HepG2 (cell line): ENCODE results near the gene GATA5. TPM values are rescaled to one million over a fixed set of nuclear protein-coding genes. Genes with fewer than 3 reads are reported as not detected.
A peak's percentile ranks its signal among the peaks of the same experiment; 100 is the strongest.

Experiments
- ELF1 ChIP-seq: sonication (generic); formaldehyde crosslinking; IDR thresholded peaks from 2 replicates; pipeline ENCODE4 v1.4.0; 2020; ENCODE audit warnings: missing genetic modification reagents
- IKZF4 ChIP-seq: sonication (generic); formaldehyde crosslinking; IDR thresholded peaks from 2 replicates; pipeline ENCODE4 v1.5.1; 2020; ENCODE audit warnings: borderline replicate concordance, mild to moderate bottlenecking, low read depth, missing genetic modification reagents; ENCODE audit errors: not compliant biosample characterization
- ZNF24 ChIP-seq: fragments of 450-650 bp; IDR thresholded peaks from 2 replicates; pipeline ENCODE4 v1.6.1; 2017; ENCODE audit warnings: antibody characterized with exemption, mild to moderate bottlenecking
- ZNF792 ChIP-seq: IDR thresholded peaks from 2 replicates; pipeline ENCODE4 v1.6.1; 2016
- polyA plus RNA-seq, 8 experiments: library from polyadenylated mRNA; depleted of rRNA in 3 of 8; stranded (reverse) in 7 of 8; unstranded in 1 of 8; fragments of >200 nt; fragmentation: Illumina TruSeq in 4 of 8; extraction: Trizol in 4 of 8; gene quantifications; 2 replicates each; pipeline versions ENCODE4 v1.2.1 to v1.2.3, GENCODE V29; 2011 to 2016; ENCODE audit warnings: low read depth in 4 of 8, missing spikeins in 1 of 8, mixed read lengths in 1 of 8; ENCODE audit not compliant: insufficient read depth in 1 of 8
- total RNA-seq, 5 experiments: library from RNA; depleted of rRNA; stranded (reverse); fragments of >200 nt; fragmentation: Illumina TruSeq; extraction: Trizol; gene quantifications; 2 replicates each; pipeline ENCODE4 v1.2.3, GENCODE V29; 2016; ENCODE audit warnings: low read depth in 1 of 5
- TF ChIP-seq, protein P1 (sequence below): IDR thresholded peaks from 2 replicates; pipeline ENCODE4 v1.4.0; 2020; ENCODE audit warnings: mild to moderate bottlenecking, missing genetic modification reagents
- TF ChIP-seq, protein P2 (sequence below): sonication (generic); formaldehyde crosslinking; IDR thresholded peaks from 2 replicates; pipeline ENCODE4 v1.4.0; 2020; ENCODE audit warnings: missing genetic modification reagents
- TF ChIP-seq, protein P3 (sequence below): sonication (generic); formaldehyde crosslinking; IDR thresholded peaks from 2 replicates; pipeline ENCODE4 v1.4.0; 2020; ENCODE audit warnings: missing genetic modification reagents
- TF ChIP-seq, protein P4 (sequence below): sonication (generic); formaldehyde crosslinking; IDR thresholded peaks from 2 replicates; pipeline ENCODE4 v1.4.0; 2020; ENCODE audit warnings: mild to moderate bottlenecking, missing genetic modification reagents
- TF ChIP-seq, protein P5 (sequence below): sonication (generic); IDR thresholded peaks from 2 replicates; pipeline ENCODE4 v1.6.1; 2016; ENCODE audit warnings: low read depth, borderline replicate concordance

The GATA5 gene
- total and polyA plus RNA-seq, 2 of the 13 experiments (the other 11 are each of a cell fraction or from before 2014, with no cell fraction given) = 0.12 to 0.20 TPM

DNA sequence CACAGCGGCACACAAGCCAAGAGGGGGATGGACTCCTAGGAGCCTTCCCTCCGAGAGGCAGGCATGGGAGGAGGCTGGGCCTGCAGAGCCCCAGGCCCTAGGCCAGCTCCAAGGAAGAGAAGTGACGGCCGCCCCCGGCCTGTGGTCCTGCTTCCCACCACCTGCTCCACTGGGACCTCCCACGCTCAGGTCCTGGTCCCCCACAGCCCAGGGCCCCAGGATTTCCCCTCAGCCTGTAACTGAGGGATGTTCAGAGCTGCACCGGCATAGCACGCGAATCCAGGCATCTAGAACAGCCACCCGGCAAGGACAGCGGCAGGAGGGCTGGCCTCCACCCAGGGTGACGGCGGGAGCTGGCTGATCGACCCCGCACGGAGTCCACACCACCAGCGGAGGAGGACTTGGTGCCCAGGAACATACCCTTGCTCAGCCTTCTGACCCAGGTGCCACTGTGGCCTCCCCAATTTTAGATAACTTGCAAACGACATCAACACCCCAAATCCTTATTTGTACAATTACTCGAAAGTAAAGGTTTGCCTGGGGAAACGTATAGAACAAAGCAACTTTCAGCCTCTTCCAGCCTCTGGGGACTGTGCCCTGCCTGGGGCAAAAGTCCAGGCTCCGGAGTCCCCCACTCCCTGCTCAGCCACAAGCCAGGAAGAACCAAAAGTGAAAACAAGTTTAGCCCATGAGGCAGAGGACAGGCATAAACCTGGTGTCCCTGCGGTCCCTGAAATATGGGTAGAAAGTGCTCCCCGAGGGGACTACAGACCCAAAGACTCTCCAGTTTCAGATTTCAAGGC, 3.5 kb downstream of the GATA5 start (continued):
- TF ChIP-seq, protein P1, sequence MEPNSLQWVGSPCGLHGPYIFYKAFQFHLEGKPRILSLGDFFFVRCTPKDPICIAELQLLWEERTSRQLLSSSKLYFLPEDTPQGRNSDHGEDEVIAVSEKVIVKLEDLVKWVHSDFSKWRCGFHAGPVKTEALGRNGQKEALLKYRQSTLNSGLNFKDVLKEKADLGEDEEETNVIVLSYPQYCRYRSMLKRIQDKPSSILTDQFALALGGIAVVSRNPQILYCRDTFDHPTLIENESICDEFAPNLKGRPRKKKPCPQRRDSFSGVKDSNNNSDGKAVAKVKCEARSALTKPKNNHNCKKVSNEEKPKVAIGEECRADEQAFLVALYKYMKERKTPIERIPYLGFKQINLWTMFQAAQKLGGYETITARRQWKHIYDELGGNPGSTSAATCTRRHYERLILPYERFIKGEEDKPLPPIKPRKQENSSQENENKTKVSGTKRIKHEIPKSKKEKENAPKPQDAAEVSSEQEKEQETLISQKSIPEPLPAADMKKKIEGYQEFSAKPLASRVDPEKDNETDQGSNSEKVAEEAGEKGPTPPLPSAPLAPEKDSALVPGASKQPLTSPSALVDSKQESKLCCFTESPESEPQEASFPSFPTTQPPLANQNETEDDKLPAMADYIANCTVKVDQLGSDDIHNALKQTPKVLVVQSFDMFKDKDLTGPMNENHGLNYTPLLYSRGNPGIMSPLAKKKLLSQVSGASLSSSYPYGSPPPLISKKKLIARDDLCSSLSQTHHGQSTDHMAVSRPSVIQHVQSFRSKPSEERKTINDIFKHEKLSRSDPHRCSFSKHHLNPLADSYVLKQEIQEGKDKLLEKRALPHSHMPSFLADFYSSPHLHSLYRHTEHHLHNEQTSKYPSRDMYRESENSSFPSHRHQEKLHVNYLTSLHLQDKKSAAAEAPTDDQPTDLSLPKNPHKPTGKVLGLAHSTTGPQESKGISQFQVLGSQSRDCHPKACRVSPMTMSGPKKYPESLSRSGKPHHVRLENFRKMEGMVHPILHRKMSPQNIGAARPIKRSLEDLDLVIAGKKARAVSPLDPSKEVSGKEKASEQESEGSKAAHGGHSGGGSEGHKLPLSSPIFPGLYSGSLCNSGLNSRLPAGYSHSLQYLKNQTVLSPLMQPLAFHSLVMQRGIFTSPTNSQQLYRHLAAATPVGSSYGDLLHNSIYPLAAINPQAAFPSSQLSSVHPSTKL = no peak
- TF ChIP-seq ELF1 (CRISPR knock-in tag) (no peak; the same call in 1 of the 2 replicates), ZNF792 (CRISPR knock-in tag) (no peak), IKZF4 (CRISPR knock-in tag) (peak; percentile 70), ZNF24 (no peak)
- TF ChIP-seq, protein P2, sequence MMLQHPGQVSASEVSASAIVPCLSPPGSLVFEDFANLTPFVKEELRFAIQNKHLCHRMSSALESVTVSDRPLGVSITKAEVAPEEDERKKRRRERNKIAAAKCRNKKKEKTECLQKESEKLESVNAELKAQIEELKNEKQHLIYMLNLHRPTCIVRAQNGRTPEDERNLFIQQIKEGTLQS (CRISPR knock-in tag) = peak; percentile 66
- TF ChIP-seq, protein P3, sequence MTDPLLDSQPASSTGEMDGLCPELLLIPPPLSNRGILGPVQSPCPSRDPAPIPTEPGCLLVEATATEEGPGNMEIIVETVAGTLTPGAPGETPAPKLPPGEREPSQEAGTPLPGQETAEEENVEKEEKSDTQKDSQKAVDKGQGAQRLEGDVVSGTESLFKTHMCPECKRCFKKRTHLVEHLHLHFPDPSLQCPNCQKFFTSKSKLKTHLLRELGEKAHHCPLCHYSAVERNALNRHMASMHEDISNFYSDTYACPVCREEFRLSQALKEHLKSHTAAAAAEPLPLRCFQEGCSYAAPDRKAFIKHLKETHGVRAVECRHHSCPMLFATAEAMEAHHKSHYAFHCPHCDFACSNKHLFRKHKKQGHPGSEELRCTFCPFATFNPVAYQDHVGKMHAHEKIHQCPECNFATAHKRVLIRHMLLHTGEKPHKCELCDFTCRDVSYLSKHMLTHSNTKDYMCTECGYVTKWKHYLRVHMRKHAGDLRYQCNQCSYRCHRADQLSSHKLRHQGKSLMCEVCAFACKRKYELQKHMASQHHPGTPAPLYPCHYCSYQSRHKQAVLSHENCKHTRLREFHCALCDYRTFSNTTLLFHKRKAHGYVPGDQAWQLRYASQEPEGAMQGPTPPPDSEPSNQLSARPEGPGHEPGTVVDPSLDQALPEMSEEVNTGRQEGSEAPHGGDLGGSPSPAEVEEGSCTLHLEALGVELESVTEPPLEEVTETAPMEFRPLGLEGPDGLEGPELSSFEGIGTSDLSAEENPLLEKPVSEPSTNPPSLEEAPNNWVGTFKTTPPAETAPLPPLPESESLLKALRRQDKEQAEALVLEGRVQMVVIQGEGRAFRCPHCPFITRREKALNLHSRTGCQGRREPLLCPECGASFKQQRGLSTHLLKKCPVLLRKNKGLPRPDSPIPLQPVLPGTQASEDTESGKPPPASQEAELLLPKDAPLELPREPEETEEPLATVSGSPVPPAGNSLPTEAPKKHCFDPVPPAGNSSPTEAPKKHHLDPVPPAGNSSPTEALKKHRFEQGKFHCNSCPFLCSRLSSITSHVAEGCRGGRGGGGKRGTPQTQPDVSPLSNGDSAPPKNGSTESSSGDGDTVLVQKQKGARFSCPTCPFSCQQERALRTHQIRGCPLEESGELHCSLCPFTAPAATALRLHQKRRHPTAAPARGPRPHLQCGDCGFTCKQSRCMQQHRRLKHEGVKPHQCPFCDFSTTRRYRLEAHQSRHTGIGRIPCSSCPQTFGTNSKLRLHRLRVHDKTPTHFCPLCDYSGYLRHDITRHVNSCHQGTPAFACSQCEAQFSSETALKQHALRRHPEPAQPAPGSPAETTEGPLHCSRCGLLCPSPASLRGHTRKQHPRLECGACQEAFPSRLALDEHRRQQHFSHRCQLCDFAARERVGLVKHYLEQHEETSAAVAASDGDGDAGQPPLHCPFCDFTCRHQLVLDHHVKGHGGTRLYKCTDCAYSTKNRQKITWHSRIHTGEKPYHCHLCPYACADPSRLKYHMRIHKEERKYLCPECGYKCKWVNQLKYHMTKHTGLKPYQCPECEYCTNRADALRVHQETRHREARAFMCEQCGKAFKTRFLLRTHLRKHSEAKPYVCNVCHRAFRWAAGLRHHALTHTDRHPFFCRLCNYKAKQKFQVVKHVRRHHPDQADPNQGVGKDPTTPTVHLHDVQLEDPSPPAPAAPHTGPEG (CRISPR knock-in tag) = peak; percentile 58; the same call in 1 of the 2 replicates
- TF ChIP-seq, protein P4, sequence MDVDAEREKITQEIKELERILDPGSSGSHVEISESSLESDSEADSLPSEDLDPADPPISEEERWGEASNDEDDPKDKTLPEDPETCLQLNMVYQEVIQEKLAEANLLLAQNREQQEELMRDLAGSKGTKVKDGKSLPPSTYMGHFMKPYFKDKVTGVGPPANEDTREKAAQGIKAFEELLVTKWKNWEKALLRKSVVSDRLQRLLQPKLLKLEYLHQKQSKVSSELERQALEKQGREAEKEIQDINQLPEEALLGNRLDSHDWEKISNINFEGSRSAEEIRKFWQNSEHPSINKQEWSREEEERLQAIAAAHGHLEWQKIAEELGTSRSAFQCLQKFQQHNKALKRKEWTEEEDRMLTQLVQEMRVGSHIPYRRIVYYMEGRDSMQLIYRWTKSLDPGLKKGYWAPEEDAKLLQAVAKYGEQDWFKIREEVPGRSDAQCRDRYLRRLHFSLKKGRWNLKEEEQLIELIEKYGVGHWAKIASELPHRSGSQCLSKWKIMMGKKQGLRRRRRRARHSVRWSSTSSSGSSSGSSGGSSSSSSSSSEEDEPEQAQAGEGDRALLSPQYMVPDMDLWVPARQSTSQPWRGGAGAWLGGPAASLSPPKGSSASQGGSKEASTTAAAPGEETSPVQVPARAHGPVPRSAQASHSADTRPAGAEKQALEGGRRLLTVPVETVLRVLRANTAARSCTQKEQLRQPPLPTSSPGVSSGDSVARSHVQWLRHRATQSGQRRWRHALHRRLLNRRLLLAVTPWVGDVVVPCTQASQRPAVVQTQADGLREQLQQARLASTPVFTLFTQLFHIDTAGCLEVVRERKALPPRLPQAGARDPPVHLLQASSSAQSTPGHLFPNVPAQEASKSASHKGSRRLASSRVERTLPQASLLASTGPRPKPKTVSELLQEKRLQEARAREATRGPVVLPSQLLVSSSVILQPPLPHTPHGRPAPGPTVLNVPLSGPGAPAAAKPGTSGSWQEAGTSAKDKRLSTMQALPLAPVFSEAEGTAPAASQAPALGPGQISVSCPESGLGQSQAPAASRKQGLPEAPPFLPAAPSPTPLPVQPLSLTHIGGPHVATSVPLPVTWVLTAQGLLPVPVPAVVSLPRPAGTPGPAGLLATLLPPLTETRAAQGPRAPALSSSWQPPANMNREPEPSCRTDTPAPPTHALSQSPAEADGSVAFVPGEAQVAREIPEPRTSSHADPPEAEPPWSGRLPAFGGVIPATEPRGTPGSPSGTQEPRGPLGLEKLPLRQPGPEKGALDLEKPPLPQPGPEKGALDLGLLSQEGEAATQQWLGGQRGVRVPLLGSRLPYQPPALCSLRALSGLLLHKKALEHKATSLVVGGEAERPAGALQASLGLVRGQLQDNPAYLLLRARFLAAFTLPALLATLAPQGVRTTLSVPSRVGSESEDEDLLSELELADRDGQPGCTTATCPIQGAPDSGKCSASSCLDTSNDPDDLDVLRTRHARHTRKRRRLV (CRISPR knock-in tag) = peak; percentile 29; the same call in 1 of the 2 replicates
- TF ChIP-seq, protein P5, sequence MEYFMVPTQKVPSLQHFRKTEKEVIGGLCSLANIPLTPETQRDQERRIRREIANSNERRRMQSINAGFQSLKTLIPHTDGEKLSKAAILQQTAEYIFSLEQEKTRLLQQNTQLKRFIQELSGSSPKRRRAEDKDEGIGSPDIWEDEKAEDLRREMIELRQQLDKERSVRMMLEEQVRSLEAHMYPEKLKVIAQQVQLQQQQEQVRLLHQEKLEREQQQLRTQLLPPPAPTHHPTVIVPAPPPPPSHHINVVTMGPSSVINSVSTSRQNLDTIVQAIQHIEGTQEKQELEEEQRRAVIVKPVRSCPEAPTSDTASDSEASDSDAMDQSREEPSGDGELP = no peak
